Activated T-cell treated with anti-CD3 and anti-CD28 coated beads, Interleukin-2, amount 50 U/mL, for 4 hours (primary cell): ENCODE results near the gene AKAP7. TPM values are rescaled to one million over a fixed set of nuclear protein-coding genes. Genes with fewer than 3 reads are reported as not detected.
A peak's percentile ranks its signal among the peaks of the same experiment; 100 is the strongest.

Experiments used
- ATAC-seq, 2 donors: fragments of 200-7000 bp; cut with Tn5 transposase; one replicate each; pipeline ENCODE4 v1.10.0; 2021
- DNase-seq: peaks from one replicate; pipeline ENCODE4 v3.0.0-alpha.2; 2020
- H3K27me3 Mint-ChIP-seq: one replicate; pipeline ENCODE4 v1.8.0; 2021; ENCODE audit warnings: low read depth, mixed read lengths
- H3K36me3 Mint-ChIP-seq: one replicate; pipeline ENCODE4 v1.8.0; 2022; ENCODE audit warnings: mixed read lengths; ENCODE audit not compliant: insufficient read depth
- H3K4me1 Mint-ChIP-seq: one replicate; pipeline ENCODE4 v1.8.0; 2021; ENCODE audit warnings: low read depth, mixed read lengths
- H3K4me3 Mint-ChIP-seq: one replicate; pipeline ENCODE4 v1.8.0; 2021; ENCODE audit warnings: mild to moderate bottlenecking, moderate library complexity, mixed read lengths
- H3K9me3 Mint-ChIP-seq: one replicate; pipeline ENCODE4 v1.8.0; 2021; ENCODE audit warnings: mixed read lengths
- total RNA-seq, 3 donors: library from RNA; stranded (reverse); gene quantifications; one replicate each; pipeline ENCODE4 v1.2.1, GENCODE V29; 2021

The AKAP7 gene
- total RNA-seq, 3 donors from 2014 or later, result 3.0 to 3.3 (median 3.2) TPM

DNA sequence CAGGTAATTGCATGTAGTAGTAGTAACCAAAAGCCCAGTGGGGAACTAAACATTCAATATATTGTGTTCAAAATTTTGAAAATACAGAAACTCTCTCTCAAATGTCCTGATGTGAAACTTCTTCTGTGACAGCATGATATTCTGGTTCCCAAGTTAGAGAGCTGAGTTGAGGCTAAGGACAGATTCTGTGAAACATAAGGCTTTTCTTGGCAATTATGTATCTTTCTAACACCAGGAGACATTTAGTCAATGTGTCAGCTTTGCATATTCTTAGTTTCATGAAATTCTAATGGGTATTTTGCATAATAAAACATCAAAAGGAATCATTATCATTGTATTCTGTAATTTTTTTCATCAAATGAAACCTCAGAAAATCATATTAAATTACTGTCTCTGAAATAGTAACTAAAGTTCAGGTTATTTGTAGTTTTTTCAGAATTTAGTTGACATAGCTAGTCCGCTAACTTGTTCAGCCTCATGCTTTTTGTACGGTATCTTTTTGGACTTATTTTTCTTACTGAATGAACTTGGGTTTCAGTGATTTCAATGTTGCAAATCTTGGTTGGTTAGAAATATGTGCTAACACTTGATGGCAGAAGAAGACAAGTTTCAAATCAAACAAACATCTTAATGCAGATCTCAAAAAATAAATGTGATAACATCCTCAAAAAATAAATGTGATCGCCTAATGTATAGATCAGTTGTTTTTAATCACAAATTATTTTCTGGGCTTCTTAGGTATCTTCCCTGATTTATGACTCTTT is 70.4 kb downstream of the AKAP7 start:
- H3K9me3 Mint-ChIP-seq, result peaks cover 4% of the 10 kb centered on the region
- ATAC-seq, result no peak
- no peaks in the 10 kb centered on the region for H3K27me3 Mint-ChIP-seq
- DNase-seq, result no peak
- H3K4me1 Mint-ChIP-seq, result peaks cover 60% of the 10 kb centered on the region
- peaks cover 16% of the 10 kb centered on the region for H3K36me3 Mint-ChIP-seq
- no peak overlapping the region for H3K4me3 Mint-ChIP-seq

DNA sequence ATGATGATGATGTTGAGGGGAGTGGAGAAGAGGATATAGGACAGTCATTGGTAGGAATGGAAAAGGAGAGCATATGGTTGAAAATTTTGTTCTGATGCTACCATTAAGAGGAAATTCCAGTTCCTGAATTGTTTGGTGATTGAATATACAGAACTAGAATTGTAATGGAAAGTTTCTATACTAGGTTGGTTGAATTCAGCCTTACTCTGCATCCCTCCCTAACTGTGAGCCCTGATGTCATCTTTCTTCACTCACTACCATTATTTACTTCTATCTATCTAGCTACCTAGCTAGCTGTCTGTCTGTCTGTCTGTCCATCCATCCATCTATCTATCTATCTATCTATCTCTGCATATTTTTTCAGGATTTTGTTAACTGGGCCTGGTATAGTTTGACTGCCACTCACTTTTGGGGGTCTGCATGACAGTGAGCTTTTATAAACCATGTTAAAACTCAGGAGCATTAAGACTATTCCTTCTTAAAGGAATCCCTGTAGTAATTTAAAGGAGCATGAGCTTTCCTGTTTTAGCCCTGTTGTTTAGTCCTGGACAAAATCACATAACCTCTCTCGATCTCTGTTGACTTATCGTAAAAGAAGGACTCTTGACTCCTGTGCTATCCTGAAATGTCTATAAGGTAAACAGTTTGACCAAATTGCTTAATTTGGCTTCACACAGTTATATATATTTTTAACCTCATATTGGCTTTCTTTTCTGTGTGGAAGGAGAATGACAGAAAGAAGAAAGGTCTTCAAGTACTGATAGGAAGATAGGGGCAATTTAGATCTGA is 71.4 kb downstream of the AKAP7 start:
- ATAC-seq (peak in 1 of 2 donors; percentile 21), DNase-seq (no peak)
- H3K9me3 Mint-ChIP-seq, result peaks cover 6% of the 10 kb centered on the region
- no peak overlapping the region for H3K4me3 Mint-ChIP-seq
- no peaks in the 10 kb centered on the region for H3K27me3 Mint-ChIP-seq
- H3K4me1 Mint-ChIP-seq, result peaks cover 55% of the 10 kb centered on the region
- peaks cover 19% of the 10 kb centered on the region for H3K36me3 Mint-ChIP-seq

DNA sequence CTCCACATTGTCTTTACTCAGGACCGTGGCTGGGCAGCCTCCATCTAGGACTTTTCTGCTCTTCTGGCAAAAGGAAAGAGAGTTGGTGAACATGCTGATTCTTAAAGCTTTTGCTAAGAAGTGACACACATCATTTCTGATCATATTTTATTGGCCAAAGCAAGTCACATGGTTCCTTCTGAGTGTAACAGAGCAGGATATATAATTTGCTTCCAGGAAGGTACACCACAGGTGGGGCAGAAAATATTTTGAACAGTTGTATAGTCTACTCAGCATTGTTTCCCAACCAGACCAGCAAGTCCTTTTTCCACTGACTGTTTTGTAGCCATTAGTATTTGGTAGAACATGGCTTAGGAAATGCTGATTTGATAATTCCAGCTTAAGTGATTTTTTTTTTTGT is 73.5 kb downstream of the AKAP7 start:
- Mint-ChIP-seq H3K9me3 (peaks cover 6% of the 10 kb centered on the region), H3K36me3 (peaks cover 19% of the 10 kb centered on the region), H3K4me1 (peaks cover 59% of the 10 kb centered on the region), H3K27me3 (no peaks in the 10 kb centered on the region), H3K4me3 (no peak overlapping the region)
- no peak for ATAC-seq
- no peak for DNase-seq

DNA sequence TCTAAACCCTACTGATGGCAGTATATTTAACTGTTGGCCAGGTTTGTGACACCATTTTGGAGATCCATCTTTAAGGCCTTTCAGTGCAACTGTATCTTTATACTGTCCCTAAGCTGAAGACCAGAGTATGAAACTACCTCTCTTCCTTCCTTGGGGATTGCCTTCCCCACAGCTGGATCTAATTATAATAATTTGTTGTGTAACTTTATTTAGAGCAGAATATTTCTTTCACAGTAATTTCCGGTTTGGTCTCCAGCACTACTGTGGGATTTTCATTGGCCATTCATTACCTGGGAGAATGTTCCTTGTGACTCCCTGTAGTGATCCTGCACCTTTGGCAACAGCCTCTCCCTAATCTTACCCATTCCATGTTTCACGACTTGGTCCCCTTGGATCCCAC is 75.2 kb downstream of the AKAP7 start:
- no peak for ATAC-seq
- H3K36me3 Mint-ChIP-seq, result peaks cover 19% of the 10 kb centered on the region
- no peaks in the 10 kb centered on the region for H3K27me3 Mint-ChIP-seq
- no peak overlapping the region for H3K4me3 Mint-ChIP-seq
- no peak for DNase-seq
- H3K4me1 Mint-ChIP-seq, result peaks cover 61% of the 10 kb centered on the region
- H3K9me3 Mint-ChIP-seq, result peaks cover 6% of the 10 kb centered on the region

DNA sequence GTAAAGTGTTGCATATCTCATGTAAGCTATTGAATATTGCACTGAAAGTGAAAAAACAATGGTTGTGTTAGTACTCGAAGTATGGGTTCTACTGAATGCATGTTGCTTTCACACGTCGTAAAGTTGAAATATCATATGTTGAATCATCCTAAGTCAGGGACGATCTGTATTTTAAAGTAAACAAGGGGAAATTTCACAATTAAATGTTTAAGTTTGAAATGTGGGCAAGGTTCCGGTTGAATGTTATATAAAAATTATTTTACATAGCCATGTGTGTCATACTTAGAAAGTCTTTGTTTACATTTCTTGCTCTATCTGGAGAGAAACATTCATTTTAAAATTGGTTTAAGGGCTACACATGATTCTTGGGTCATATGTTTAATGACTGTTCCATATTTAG is 76.8 kb downstream of the AKAP7 start:
- DNase-seq (no peak), ATAC-seq (no peak)
- Mint-ChIP-seq H3K27me3 (no peaks in the 10 kb centered on the region), H3K4me3 (no peak overlapping the region), H3K36me3 (peaks cover 15% of the 10 kb centered on the region), H3K9me3 (peaks cover 6% of the 10 kb centered on the region), H3K4me1 (peaks cover 52% of the 10 kb centered on the region)

DNA sequence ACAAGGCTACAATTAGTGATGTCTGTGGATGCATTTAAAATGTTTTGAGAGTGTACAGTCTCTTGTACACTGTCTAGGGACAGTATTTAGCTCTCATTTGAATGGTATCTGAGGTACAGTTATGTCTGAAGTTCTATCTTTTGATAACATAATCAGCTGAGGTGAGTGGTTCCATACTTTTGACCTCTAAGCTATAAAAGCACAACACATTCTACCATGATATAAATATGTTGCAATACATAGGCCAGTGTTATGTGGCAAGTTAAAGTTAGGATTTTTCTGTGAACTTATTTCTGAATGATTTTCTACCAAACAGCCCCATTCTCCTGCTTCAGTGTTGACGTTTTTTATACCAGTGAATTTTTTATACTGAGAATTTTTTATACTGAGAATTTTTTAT is 77.6 kb downstream of the AKAP7 start:
- Mint-ChIP-seq H3K27me3 (no peaks in the 10 kb centered on the region), H3K36me3 (peaks cover 11% of the 10 kb centered on the region), H3K9me3 (peaks cover 6% of the 10 kb centered on the region), H3K4me3 (no peak overlapping the region), H3K4me1 (peaks cover 46% of the 10 kb centered on the region)
- ATAC-seq (no peak), DNase-seq (no peak)

DNA sequence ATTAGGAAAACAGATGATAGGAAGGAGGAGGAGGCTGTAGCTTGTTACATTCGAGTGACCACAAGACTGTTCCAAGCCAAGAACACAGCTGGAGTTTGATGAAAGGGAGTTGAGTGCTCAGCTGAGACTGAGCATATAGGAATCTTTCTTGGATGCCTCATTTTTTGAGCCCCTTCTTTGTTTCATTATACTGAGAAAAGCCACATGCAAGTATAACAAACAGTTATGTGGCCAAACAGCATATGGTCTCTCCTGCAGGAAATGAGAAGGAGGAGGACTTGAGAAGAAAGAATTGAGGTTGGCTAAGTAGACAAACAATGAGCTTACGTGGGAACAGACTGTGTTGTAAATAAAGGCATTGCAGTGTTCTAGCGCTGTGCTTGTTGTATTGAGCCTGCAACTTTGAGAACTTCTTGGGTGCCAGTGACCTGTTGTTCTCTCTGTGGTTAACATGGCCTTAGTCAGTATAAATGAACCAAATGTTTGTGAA is 78.3 kb downstream of the AKAP7 start:
- no peak for ATAC-seq
- Mint-ChIP-seq H3K9me3 (peaks cover 6% of the 10 kb centered on the region), H3K27me3 (no peaks in the 10 kb centered on the region), H3K4me1 (peaks cover 41% of the 10 kb centered on the region), H3K36me3 (peaks cover 11% of the 10 kb centered on the region), H3K4me3 (no peak overlapping the region)
- DNase-seq, result no peak

DNA sequence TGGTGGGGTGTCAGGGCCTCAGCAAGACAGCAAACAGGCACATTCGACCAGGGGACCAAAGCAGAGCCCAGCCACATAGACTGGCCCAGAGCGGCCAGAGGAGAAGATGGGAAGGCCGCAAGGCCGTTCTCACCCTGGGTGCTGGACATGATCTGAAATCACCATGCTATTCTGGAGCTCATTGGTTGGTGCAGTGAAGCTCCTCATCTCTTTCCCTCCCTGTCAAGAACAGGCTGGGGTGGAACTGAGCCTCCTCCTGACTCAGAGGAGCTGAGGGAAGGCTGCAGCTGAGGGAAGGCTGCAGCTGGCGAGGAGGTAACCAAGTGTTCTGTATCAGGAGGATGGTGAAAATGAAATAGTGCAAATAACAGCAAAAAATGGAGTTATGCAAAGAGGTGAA is 80.0 kb downstream of the AKAP7 start:
- Mint-ChIP-seq H3K9me3 (peaks cover 3% of the 10 kb centered on the region), H3K4me1 (peaks cover 37% of the 10 kb centered on the region), H3K4me3 (no peak overlapping the region), H3K27me3 (no peaks in the 10 kb centered on the region), H3K36me3 (peaks cover 13% of the 10 kb centered on the region)
- no peak for DNase-seq
- ATAC-seq, result no peak

DNA sequence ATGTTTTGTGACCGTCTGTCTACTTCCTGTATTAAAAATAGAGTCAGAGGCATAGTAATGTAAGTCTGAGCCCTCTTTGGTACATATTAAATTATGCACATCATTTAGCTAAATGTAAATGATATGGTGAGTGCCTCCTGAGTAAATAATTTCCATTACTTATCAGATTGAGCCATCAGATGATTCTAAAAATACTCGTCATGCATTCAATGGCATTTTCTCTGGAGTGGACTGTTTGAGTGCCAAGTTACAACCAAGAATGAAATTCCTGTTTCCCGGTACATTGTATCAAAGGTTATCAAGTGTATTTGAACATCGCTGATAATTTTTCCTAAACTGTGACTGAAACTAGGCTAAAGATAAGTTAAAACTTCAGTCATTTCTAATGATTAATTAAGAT is 81.0 kb downstream of the AKAP7 start:
- Mint-ChIP-seq H3K4me3 (no peak overlapping the region), H3K9me3 (no peaks in the 10 kb centered on the region), H3K4me1 (peaks cover 37% of the 10 kb centered on the region), H3K27me3 (no peaks in the 10 kb centered on the region), H3K36me3 (peaks cover 16% of the 10 kb centered on the region)
- no peak for ATAC-seq
- DNase-seq, result no peak

DNA sequence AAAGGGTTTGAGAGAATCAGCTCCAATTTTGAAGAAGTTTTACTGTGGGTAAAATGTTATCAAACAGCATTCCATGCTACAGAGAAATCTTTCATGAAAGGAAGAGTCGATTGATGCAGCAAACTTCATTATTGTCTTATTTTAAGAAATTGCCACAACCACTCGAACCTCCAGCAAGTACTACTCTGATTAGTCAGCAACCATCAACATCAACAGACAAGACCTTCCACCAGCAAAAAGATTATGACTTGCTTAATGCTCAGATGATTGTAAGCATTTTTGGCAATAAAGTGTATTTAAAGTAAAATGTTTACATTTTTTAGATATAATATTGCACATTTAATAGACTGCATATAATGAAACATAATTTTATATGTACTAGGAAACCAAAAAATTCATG is 87.5 kb downstream of the AKAP7 start:
- ATAC-seq (no peak), DNase-seq (no peak)
- Mint-ChIP-seq H3K27me3 (no peaks in the 10 kb centered on the region), H3K36me3 (peaks cover 25% of the 10 kb centered on the region), H3K4me3 (no peak overlapping the region), H3K9me3 (no peaks in the 10 kb centered on the region), H3K4me1 (peaks cover 14% of the 10 kb centered on the region)

DNA sequence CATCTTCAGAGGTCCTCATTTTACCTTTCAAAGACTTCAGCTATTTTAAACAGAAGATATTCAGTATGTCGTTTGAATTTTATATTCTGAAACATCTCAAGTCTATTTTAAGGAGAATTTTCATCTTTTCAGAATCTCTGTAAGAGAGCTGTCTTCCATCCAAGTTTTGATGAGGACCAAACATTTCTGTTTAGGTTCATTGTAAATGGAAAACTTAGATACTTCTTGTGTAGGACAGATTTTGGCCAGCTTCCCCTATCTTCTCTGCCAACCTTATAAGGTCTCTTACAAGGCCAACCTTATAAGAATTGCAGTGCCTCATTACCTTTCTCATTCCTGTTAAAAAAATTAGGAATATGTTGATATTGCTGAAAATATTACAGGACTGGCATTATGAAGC is 88.1 kb downstream of the AKAP7 start:
- no peaks in the 10 kb centered on the region for H3K27me3 Mint-ChIP-seq
- no peaks in the 10 kb centered on the region for H3K9me3 Mint-ChIP-seq
- peaks cover 16% of the 10 kb centered on the region for H3K4me1 Mint-ChIP-seq
- DNase-seq, result no peak
- no peak for ATAC-seq
- H3K4me3 Mint-ChIP-seq, result no peak overlapping the region
- H3K36me3 Mint-ChIP-seq, result peaks cover 28% of the 10 kb centered on the region

DNA sequence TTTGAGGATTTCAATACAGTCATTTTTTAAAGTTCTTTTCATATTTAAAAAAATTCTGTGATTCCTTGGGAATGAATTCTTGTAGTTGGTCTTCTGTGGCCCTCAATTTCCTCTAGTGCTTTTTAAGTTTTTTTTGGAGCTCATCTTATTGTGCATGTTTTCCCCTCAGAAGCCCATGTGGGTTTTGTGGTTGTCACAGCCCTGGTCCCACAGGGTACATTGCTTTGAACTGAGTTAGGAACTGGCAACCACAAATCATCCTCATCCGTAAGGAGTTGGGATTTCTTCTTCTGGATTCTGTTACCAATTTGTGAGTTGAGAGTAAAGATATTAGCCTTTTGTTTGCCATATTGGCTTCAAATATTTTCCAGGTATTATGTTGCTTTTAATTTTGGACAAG is 89.9 kb downstream of the AKAP7 start:
- DNase-seq, result no peak
- no peaks in the 10 kb centered on the region for H3K27me3 Mint-ChIP-seq
- H3K9me3 Mint-ChIP-seq, result no peaks in the 10 kb centered on the region
- peaks cover 16% of the 10 kb centered on the region for H3K4me1 Mint-ChIP-seq
- H3K4me3 Mint-ChIP-seq, result no peak overlapping the region
- peaks cover 26% of the 10 kb centered on the region for H3K36me3 Mint-ChIP-seq
- no peak for ATAC-seq

DNA sequence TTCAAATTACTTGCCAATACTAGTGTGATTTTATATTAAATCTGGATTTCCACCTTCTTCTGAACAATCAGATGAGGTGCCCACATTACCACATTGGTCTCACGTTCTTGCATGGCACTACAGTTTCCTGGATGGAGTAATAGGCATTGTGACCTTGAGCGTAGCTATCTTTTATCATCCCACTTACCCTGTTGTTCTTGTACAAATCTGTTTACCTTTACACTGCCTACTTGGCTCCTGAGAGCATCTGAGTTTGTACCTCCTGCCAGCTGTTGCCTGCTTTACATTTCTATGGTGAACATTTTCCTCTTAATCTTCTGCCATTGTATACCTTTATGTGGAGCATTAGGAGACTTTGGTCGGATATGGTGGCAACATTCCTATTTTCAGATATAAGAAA is 90.7 kb downstream of the AKAP7 start:
- no peak for ATAC-seq
- H3K4me3 Mint-ChIP-seq, result no peak overlapping the region
- peaks cover 16% of the 10 kb centered on the region for H3K4me1 Mint-ChIP-seq
- H3K27me3 Mint-ChIP-seq, result no peaks in the 10 kb centered on the region
- H3K36me3 Mint-ChIP-seq, result peaks cover 19% of the 10 kb centered on the region
- H3K9me3 Mint-ChIP-seq, result no peaks in the 10 kb centered on the region
- no peak for DNase-seq

DNA sequence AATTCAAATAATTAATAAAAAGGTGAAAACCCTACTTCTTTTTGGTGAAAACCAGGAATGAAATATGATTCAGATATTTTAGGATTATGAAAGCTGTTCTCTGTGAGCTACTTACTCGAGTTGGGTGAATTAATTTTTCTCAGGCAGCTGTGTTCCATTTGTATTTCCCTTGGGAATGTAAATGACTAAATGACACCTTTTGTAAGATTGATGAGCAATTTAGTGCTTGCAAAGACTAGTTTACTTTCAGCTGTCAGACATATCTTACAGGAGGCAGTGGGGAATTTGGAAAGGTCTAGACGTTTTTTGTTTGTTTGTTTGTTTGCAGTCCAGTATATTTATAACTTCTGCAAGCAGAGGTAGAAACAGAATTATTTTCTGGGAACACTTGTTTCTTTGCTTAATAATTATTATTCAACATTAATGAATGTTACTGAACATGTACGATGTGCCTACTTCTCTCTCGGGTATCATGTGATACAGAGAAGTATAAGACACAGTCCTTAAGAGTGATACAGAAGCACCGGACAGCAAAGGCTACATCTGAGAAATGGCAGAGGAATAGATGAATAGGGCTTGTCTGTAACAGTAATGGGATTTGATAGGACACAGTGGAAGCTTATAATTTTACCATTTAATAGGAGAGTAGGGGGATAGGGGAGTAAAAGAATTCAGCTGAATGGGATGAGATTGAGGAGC is 91.3 kb downstream of the AKAP7 start:
- H3K9me3 Mint-ChIP-seq, result no peaks in the 10 kb centered on the region
- H3K4me3 Mint-ChIP-seq, result no peak overlapping the region
- DNase-seq (no peak), ATAC-seq (no peak)
- no peaks in the 10 kb centered on the region for H3K27me3 Mint-ChIP-seq
- peaks cover 20% of the 10 kb centered on the region for H3K4me1 Mint-ChIP-seq
- H3K36me3 Mint-ChIP-seq, result peaks cover 16% of the 10 kb centered on the region
